ENCODE data around the gene KIAA1328. TPM values are rescaled to one million over a fixed set of nuclear protein-coding genes. Genes with fewer than 3 reads are reported as not detected.
"Not testable (repeated sequence)": the region's sequence is repeated elsewhere in the genome, so short reads cannot be mapped to it uniquely, and the experiment has no call there.

Gene KIAA1328
- 15.0 TPM for polyA plus RNA-seq (ENCODE audit: insufficient read length)
- long read RNA-seq, donor 1, partial matches to known transcripts: 0 of 2 reads
- long read RNA-seq, donor 1, other reads (novel, unspliced or antisense): 0 of 2 reads
- long read RNA-seq, donor 2, full-length matches to known transcripts: 4 of 4 reads
- long read RNA-seq, donor 2, partial matches to known transcripts: 0 of 4 reads
- long read RNA-seq, donor 2, other reads (novel, unspliced or antisense): 0 of 4 reads
- long read RNA-seq, donor 3, partial matches to known transcripts: 7 of 7 reads
- long read RNA-seq, donor 3, other reads (novel, unspliced or antisense): 0 of 7 reads
- long read RNA-seq, donor 4, partial matches to known transcripts: 0 of 1 reads
- long read RNA-seq, donor 4, other reads (novel, unspliced or antisense): 0 of 1 reads
- long read RNA-seq, donor 5, full-length matches to known transcripts: 4 of 4 reads
- long read RNA-seq, donor 5, partial matches to known transcripts: 0 of 4 reads
- long read RNA-seq, donor 5, other reads (novel, unspliced or antisense): 0 of 4 reads
- long read RNA-seq, donor 6, partial matches to known transcripts: 0 of 1 reads
- long read RNA-seq, donor 6, other reads (novel, unspliced or antisense): 0 of 1 reads
- long read RNA-seq, donor 7, full-length matches to known transcripts: 3 of 3 reads
- long read RNA-seq, donor 7, partial matches to known transcripts: 0 of 3 reads
- long read RNA-seq, donor 7, other reads (novel, unspliced or antisense): 0 of 3 reads
- long read RNA-seq, donor 8: 0 reads

- DNase-seq: peak; percentile 85
Observed at GRCh38 chr18:36828630-36829361, at the start of gene KIAA1328, which contains the start of gene TPGS2. TSS of gene KIAA1328 (plus strand) at chr18:36829127. CDS start at chr18:36829139, 12 bp downstream. TSS of gene TPGS2 (minus strand) at chr18:36829002. CDS start at chr18:36828767, 235 bp downstream.

- DNase-seq: no peak
Observed at GRCh38 chr18:36780748-36781147, 48.2 kb upstream of the KIAA1328 start.

GRCh38 chr18:36782710-36783109 lies 46.2 kb upstream of the KIAA1328 start:
- DNase-seq: no peak

- no peak for DNase-seq
Observed at GRCh38 chr18:36783792-36784191, 45.1 kb upstream of the KIAA1328 start.

GRCh38 chr18:36786686-36787085 lies 42.2 kb upstream of the KIAA1328 start:
- no peak for DNase-seq

GRCh38 chr18:36792634-36793283 lies 36.2 kb upstream of the KIAA1328 start:
- no peak for DNase-seq

GRCh38 chr18:36798738-36799473 lies 30.0 kb upstream of the KIAA1328 start:
- DNase-seq: no peak

GRCh38 chr18:36805105-36805504 lies 23.8 kb upstream of the KIAA1328 start:
- no peak for DNase-seq

GRCh38 chr18:36808681-36809080 lies 20.2 kb upstream of the KIAA1328 start:
- no peak for DNase-seq

GRCh38 chr18:36809590-36810381 lies 19.1 kb upstream of the KIAA1328 start:
- DNase-seq: peak; percentile 57

GRCh38 chr18:36811430-36811829 lies 17.5 kb upstream of the KIAA1328 start:
- no peak for DNase-seq

GRCh38 chr18:36811955-36812354 lies 17.0 kb upstream of the KIAA1328 start:
- no peak for DNase-seq

- DNase-seq: no peak
Observed at GRCh38 chr18:36812678-36813077, 16.2 kb upstream of the KIAA1328 start.

- DNase-seq: no peak
Observed at GRCh38 chr18:36813101-36813775, 15.7 kb upstream of the KIAA1328 start.

- DNase-seq: no peak
Observed at GRCh38 chr18:36813824-36814223, 15.1 kb upstream of the KIAA1328 start.

- no peak for DNase-seq
Observed at GRCh38 chr18:36814994-36815393, 13.9 kb upstream of the KIAA1328 start.

GRCh38 chr18:36816096-36816495 lies 12.8 kb upstream of the KIAA1328 start:
- not testable (repeated sequence) for DNase-seq

GRCh38 chr18:36817039-36817438 lies 11.9 kb upstream of the KIAA1328 start:
- DNase-seq: no peak

- DNase-seq: no peak
Observed at GRCh38 chr18:36818652-36819051, 10.3 kb upstream of the KIAA1328 start.

- no peak for DNase-seq
Observed at GRCh38 chr18:36819621-36820020, 9.3 kb upstream of the KIAA1328 start.
